H1 (cell line): ENCODE results near the gene OR5AU1. TPM values are rescaled to one million over a fixed set of nuclear protein-coding genes. Genes with fewer than 3 reads are reported as not detected.

Source experiments
- CTCF ChIA-PET: fragments of 300-600 bp; sonication (Branson Sonifier 250); formaldehyde crosslinking; loops from one replicate; lab custom pipeline; 2021; ENCODE audit not compliant: partially characterized antibody; lab: Charles Lee
- POLR2A ChIA-PET: fragments of 300-600 bp; sonication (Branson Sonifier 250); formaldehyde crosslinking; loops from one replicate; lab custom pipeline; 2021; ENCODE audit warnings: inconsistent platforms; ENCODE audit not compliant: partially characterized antibody; lab: Charles Lee
- DNase-seq, 2 experiments: peaks; one replicate each; pipeline versions ENCODE4 v3.0.0 to v3.0.0-alpha.2; 2010 to 2022; ENCODE audit warnings: low spot score in 2 of 2, low read depth in 1 of 2, mixed read lengths in 1 of 2
- FAIRE-seq: peaks from 2 replicates; lab custom pipeline; 2011; peaks lifted over from hg19 to GRCh38; lab: Jason Lieb, UNC
- H2AFZ ChIP-seq: 2 replicates; pipeline ENCODE4 v1.8.1; 2012; ENCODE audit warnings: low read length, inconsistent platforms
- H2AK5ac ChIP-seq: 2 replicates; pipeline ENCODE4 v1.6.1; 2013; ENCODE audit warnings: low read depth, low read length
- H2BK120ac ChIP-seq: replicated peaks from 2 replicates; pipeline ENCODE3; 2013; ENCODE audit warnings: low read depth, low read length, inconsistent platforms
- H2BK12ac ChIP-seq: 2 replicates; pipeline ENCODE4 v1.6.1; 2013; ENCODE audit warnings: low read depth, low read length
- H2BK15ac ChIP-seq: 2 replicates; pipeline ENCODE4 v1.6.1; 2013; ENCODE audit warnings: low read length
- H2BK20ac ChIP-seq: 2 replicates; pipeline ENCODE4 v1.6.1; 2013; ENCODE audit warnings: low read length
- H2BK5ac ChIP-seq: 2 replicates; pipeline ENCODE4 v1.6.1; 2013; ENCODE audit warnings: low read depth, low read length
- H3K14ac ChIP-seq: 2 replicates; pipeline ENCODE4 v1.6.1; 2013; ENCODE audit warnings: inconsistent platforms; ENCODE audit not compliant: insufficient read length
- H3K18ac ChIP-seq: 2 replicates; pipeline ENCODE4 v1.6.1; 2013; ENCODE audit warnings: low read length; ENCODE audit errors: extremely low read depth
- H3K23ac ChIP-seq: 2 replicates; pipeline ENCODE4 v1.6.1; 2013; ENCODE audit warnings: inconsistent platforms; ENCODE audit not compliant: insufficient read length
- H3K23me2 ChIP-seq: 2 replicates; pipeline ENCODE4 v1.6.1; 2013; ENCODE audit warnings: low read depth, low read length
- H3K27ac ChIP-seq: 2 replicates; pipeline ENCODE4 v1.6.1; 2011; ENCODE audit warnings: low read depth, low read length, inconsistent platforms
- H3K27me3 ChIP-seq, 4 experiments: replicated peaks in 1 of 4; 1 replicate in 1 of 4; 2 replicates in 3 of 4; pipeline versions ENCODE4 v1.6.1 to v1.8.1; 2011 to 2013; ENCODE audit warnings: low read length in 3 of 4, mild to moderate bottlenecking in 3 of 4, inconsistent platforms in 2 of 4, mixed read lengths in 2 of 4, moderate library complexity in 1 of 4; ENCODE audit not compliant: control insufficient read depth in 3 of 4, insufficient read depth in 3 of 4; ENCODE audit errors: extremely low read depth in 1 of 4
- H3K36me3 ChIP-seq, 4 experiments: 2 replicates each; pipeline versions ENCODE4 v1.6.1 to v1.8.1; 2011 to 2013; ENCODE audit warnings: mild to moderate bottlenecking in 4 of 4, low read length in 3 of 4, moderate library complexity in 2 of 4, control low read depth in 1 of 4, inconsistent platforms in 1 of 4; ENCODE audit not compliant: insufficient read depth in 4 of 4, control insufficient read depth in 2 of 4
- H3K4ac ChIP-seq: replicated peaks from 2 replicates; pipeline ENCODE3; 2013; ENCODE audit warnings: low read length, low read depth, mixed read lengths, inconsistent platforms; ENCODE audit not compliant: insufficient read length
- H3K4me1 ChIP-seq, 4 experiments: replicated peaks in 1 of 4; 1 replicate in 1 of 4; 2 replicates in 3 of 4; pipeline versions ENCODE4 v1.6.1 to v1.8.1; 2011 to 2013; ENCODE audit warnings: low read length in 3 of 4, inconsistent platforms in 2 of 4, mixed read lengths in 1 of 4; ENCODE audit not compliant: insufficient read depth in 4 of 4, control insufficient read depth in 3 of 4
- H3K4me2 ChIP-seq, 2 experiments: 2 replicates each; pipeline versions ENCODE4 v1.6.1 to v1.8.1; 2011 to 2013; ENCODE audit warnings: low read depth in 2 of 2, low read length in 2 of 2, control low read depth in 1 of 2, inconsistent platforms in 1 of 2, mild to moderate bottlenecking in 1 of 2; ENCODE audit not compliant: insufficient read depth in 1 of 2
- H3K4me3 ChIP-seq, 4 experiments: fragments of 200-600, 300-600 bp in 1 of 4; sonication (generic), shearing (Covaris generic), sonication (Bioruptor Twin) in 1 of 4; 2 replicates each; pipeline versions ENCODE4 v1.5.1 to v1.8.1; 2011 to 2016; ENCODE audit warnings: low read length in 4 of 4, low read depth in 3 of 4, control low read depth in 2 of 4, inconsistent platforms in 2 of 4, mild to moderate bottlenecking in 2 of 4, mixed read lengths in 1 of 4, moderate library complexity in 1 of 4; ENCODE audit not compliant: insufficient read depth in 2 of 4; ENCODE audit errors: extremely low read depth in 1 of 4
- H3K56ac ChIP-seq: replicated peaks from 2 replicates; pipeline ENCODE3; 2013; ENCODE audit warnings: low read depth, mild to moderate bottlenecking, mixed read lengths, low read length, inconsistent platforms; ENCODE audit not compliant: insufficient read length
- H3K79me1 ChIP-seq: 2 replicates; pipeline ENCODE4 v1.6.1; 2013; ENCODE audit warnings: low read depth, low read length, control low read depth
- H3K79me2 ChIP-seq, 2 experiments: 2 replicates each; pipeline versions ENCODE4 v1.6.1 to v1.8.1; 2012 to 2013; ENCODE audit warnings: low read length in 2 of 2, mild to moderate bottlenecking in 2 of 2, inconsistent platforms in 1 of 2; ENCODE audit not compliant: insufficient read depth in 2 of 2, control insufficient read depth in 1 of 2
- H3K9ac ChIP-seq, 4 experiments: replicated peaks in 1 of 4; 1 replicate in 1 of 4; 2 replicates in 3 of 4; pipeline versions ENCODE4 v1.6.1 to v1.8.1; 2011 to 2013; ENCODE audit warnings: low read depth in 3 of 4, low read length in 3 of 4, control low read depth in 2 of 4, mild to moderate bottlenecking in 2 of 4, moderate library complexity in 2 of 4, inconsistent platforms in 1 of 4; ENCODE audit errors: extremely low read depth in 1 of 4
- H3K9me3 ChIP-seq, 2 experiments: 2 replicates each; pipeline versions ENCODE4 v1.6.1 to v1.8.1; 2012 to 2013; ENCODE audit warnings: mild to moderate bottlenecking in 2 of 2, moderate library complexity in 2 of 2, control low read depth in 1 of 2, inconsistent platforms in 1 of 2, low read depth in 1 of 2, low read length in 1 of 2, mixed read lengths in 1 of 2; ENCODE audit not compliant: insufficient read depth in 2 of 2
- H4K20me1 ChIP-seq, 2 experiments: replicated peaks in 1 of 2; 2 replicates each; pipeline versions ENCODE3 to v1.8.1; 2011 to 2013; ENCODE audit warnings: inconsistent platforms in 2 of 2, low read length in 2 of 2, mild to moderate bottlenecking in 1 of 2; ENCODE audit not compliant: insufficient read depth in 2 of 2, control insufficient read depth in 1 of 2
- H4K5ac ChIP-seq: 2 replicates; pipeline ENCODE4 v1.6.1; 2013; ENCODE audit warnings: low read length, low read depth, mixed read lengths, inconsistent platforms; ENCODE audit not compliant: insufficient read length
- H4K8ac ChIP-seq: 2 replicates; pipeline ENCODE4 v1.8.0; 2013; ENCODE audit warnings: mild to moderate bottlenecking, moderate library complexity, low read length, inconsistent platforms; ENCODE audit not compliant: insufficient read depth; ENCODE audit errors: extremely low read depth
- H4K91ac ChIP-seq: replicated peaks from 2 replicates; pipeline ENCODE3; 2013; ENCODE audit warnings: low read length, mixed read lengths, inconsistent platforms; ENCODE audit not compliant: insufficient read length
- CTCF ChIP-seq, 3 experiments: IDR thresholded peaks; 1 replicate in 2 of 3; 2 replicates in 1 of 3; pipeline versions ENCODE4 v1.5.1 to v1.6.1; 2011; ENCODE audit warnings: low read length in 3 of 3, mild to moderate bottlenecking in 3 of 3, inconsistent platforms in 2 of 3, low read depth in 1 of 3, moderate library complexity in 1 of 3; ENCODE audit not compliant: insufficient read depth in 1 of 3; ENCODE audit errors: control extremely low read depth in 1 of 3
- GABPA ChIP-seq: IDR thresholded peaks from 2 replicates; pipeline ENCODE4 v1.6.1; 2011; ENCODE audit warnings: mild to moderate bottlenecking, low read length, moderate library complexity, borderline replicate concordance; ENCODE audit not compliant: insufficient read depth
- GTF2F1 ChIP-seq: IDR thresholded peaks from 2 replicates; pipeline ENCODE4 v1.6.1; 2012; ENCODE audit warnings: low read depth, low read length, improper control_type of control experiment, borderline replicate concordance
- JUN ChIP-seq: IDR thresholded peaks from 2 replicates; pipeline ENCODE4 v1.6.1; 2011; ENCODE audit warnings: low read depth, mild to moderate bottlenecking, improper control_type of control experiment, low read length
- KDM4A ChIP-seq: IDR thresholded peaks from one replicate; pipeline ENCODE4 v1.7.1; 2012; ENCODE audit warnings: low read depth, mild to moderate bottlenecking, moderate library complexity, low read length, inconsistent platforms; ENCODE audit not compliant: severe bottlenecking
- RBBP5 ChIP-seq: IDR thresholded peaks from 2 replicates; pipeline ENCODE4 v1.7.1; 2012; ENCODE audit warnings: low read depth, mild to moderate bottlenecking, inconsistent platforms, low read length, moderate library complexity, borderline replicate concordance
- SIX5 ChIP-seq: IDR thresholded peaks from 2 replicates; pipeline ENCODE4 v1.6.1; 2011; ENCODE audit warnings: mild to moderate bottlenecking, low read depth, low read length
- YY1 ChIP-seq: IDR thresholded peaks from 2 replicates; pipeline ENCODE4 v1.6.1; 2011; ENCODE audit warnings: low read depth, mild to moderate bottlenecking, low read length
- WGBS, 2 experiments: shearing (Covaris generic) in 1 of 2; methylation state at CpG; one replicate each; pipeline versions ENCODE4 v1.1.6 to v1.1.7; 2013 to 2015; ENCODE audit warnings: low lambda C conversion rate in 2 of 2, mixed read lengths in 2 of 2, inconsistent platforms in 1 of 2, low coverage in 1 of 2, missing lambda C conversion rate in 1 of 2; ENCODE audit not compliant: insufficient replicate concordance in 2 of 2, insufficient coverage in 1 of 2, insufficient read length in 1 of 2; ENCODE audit errors: extremely low coverage in 1 of 2, missing lambda C conversion rate in 1 of 2; 5-methylcytosine and 5-hydroxymethylcytosine counted together
- polyA plus RNA-seq, 7 experiments: library from polyadenylated mRNA; depleted of rRNA in 3 of 7; stranded (reverse) in 5 of 7; unstranded in 2 of 7; fragments of >200 nt in 5 of 7; fragments of 200-250 nt in 2 of 7; gene quantifications; 1 replicate in 5 of 7; 2 replicates in 1 of 7; 4 replicates in 1 of 7; pipeline versions ENCODE4 v1.2.1 to v1.2.3, GENCODE V29; 2011 to 2013; ENCODE audit warnings: missing spikeins in 2 of 7, mixed read lengths in 2 of 7
- total RNA-seq: library from RNA; stranded (reverse); fragmentation: NEBNext Ultra II Directional; extraction: Animal tissue kit (Norgen Biotek cat#: 25700); gene quantifications from 2 replicates; pipeline ENCODE4 v1.2.1, GENCODE V29; 2021

Gene OR5AU1
- total and polyA plus RNA-seq, 2 of the 8 experiments (the other 6 are each of a cell fraction or from before 2014, with no cell fraction given): not detected

- POLR2A ChIA-PET: interaction anchor here (1.1 to 7.2 kb wide), 4 partner anchors 10 to 36 kb away, joined by 5 to 64 read pairs (median 11); partner anchors contain the start of gene ARHGEF40
- Histone ChIP-seq H3K27ac (no peak overlapping the region), H4K91ac (no peak overlapping the region), H2AK5ac (no peak overlapping the region), H3K4ac (no peak overlapping the region), H2AFZ (peak overlapping the region; percentile 64; the same call in 1 of the 2 replicates), H3K79me2 (peaks cover 0 to 7% of the 10 kb centered on the region in 2 experiments; a peak in 1 of 4 replicates), H3K23ac (no peak overlapping the region), H3K4me3 (no peak overlapping the region; a peak in 1 of 8 replicates), H3K18ac (0 out of 2 replicates have a peak overlapping the region, but pooled peaks have one; percentile 62), H4K20me1 (no peaks in the 10 kb centered on the region), H4K5ac (no peak overlapping the region), H3K27me3 (no peaks in the 10 kb centered on the region), H2BK12ac (peak overlapping the region; percentile 19; the same call in 1 of the 2 replicates), H3K9ac (no peak overlapping the region), H3K9me3 (no peaks in the 10 kb centered on the region), H2BK120ac (no peak overlapping the region), H3K4me2 (peak overlapping the region in 1 of 2 experiments; percentile 12; a peak in 1 of 4 replicates), H3K23me2 (peaks cover 7% of the 10 kb centered on the region), H3K79me1 (no peaks in the 10 kb centered on the region), H2BK20ac (no peak overlapping the region; the same call in 1 of the 2 replicates), H2BK15ac (no peak overlapping the region; the same call in 1 of the 2 replicates), H2BK5ac (no peak overlapping the region), H3K14ac (no peak overlapping the region), H3K4me1 (peaks cover 2 to 24% (median 11%) of the 10 kb centered on the region in 4 experiments; a peak in 5 of 7 replicates), H3K36me3 (no peaks in the 10 kb centered on the region), H3K56ac (no peak overlapping the region), H4K8ac (0 out of 2 replicates have a peak overlapping the region, but pooled peaks have one; percentile 31)
- CTCF ChIA-PET: interaction anchor here (0.7 to 11.0 kb wide), 14 partner anchors 11 to 146 kb away, joined by 3 to 239 read pairs (median 6); partner anchors contain the start of gene ARHGEF40
- FAIRE-seq (no peak), DNase-seq (peak; percentile 70 to 88)
- 42% methylated on average over 11 of the region's 11 CpGs; no CpG with 5 or more reads in 1 of the 2 experiments for WGBS, 2 experiments
- TF ChIP-seq YY1 (peak; percentile 84), CTCF (IDR thresholded peaks at IDR 0.05; ENCODE audit: control extremely low read depth in 1 of 3, insufficient read depth in 1 of 3, low read depth in 1 of 3, low read length in 3 of 3) (peak; percentile 88 to 97 (median 92)), SIX5 (no peak), JUN (no peak), GTF2F1 (no peak), GABPA (no peak), RBBP5 (no peak), KDM4A (no peak)
Observed at GRCh38 chr14:21106498-21107282, 49.2 kb downstream of the OR5AU1 start.
